MCF 10A (cell line): ENCODE results near the gene CCDC158. TPM values are rescaled to one million over a fixed set of nuclear protein-coding genes. Genes with fewer than 3 reads are reported as not detected.

Source experiments
- BruUV-seq: library from RNA; stranded (reverse); fragments of 400-500 nt; replicated peaks from 2 replicates; lab custom pipeline; 2021; lab: Mats Ljungman, UMichigan
- CTCF ChIA-PET: fragments of 300-600 bp; sonication (Branson Sonifier 250); formaldehyde crosslinking; extraction: SDS; loops from one replicate; lab custom pipeline; 2021; ENCODE audit warnings: antibody characterized with exemption, inconsistent platforms; lab: Yijun Ruan, JAX
- POLR2A ChIA-PET: fragments of 300-600, 350-650 bp; sonication (Branson Sonifier 250); formaldehyde crosslinking; extraction: SDS; loops from one replicate; lab custom pipeline; 2020; ENCODE audit warnings: antibody characterized with exemption, inconsistent platforms; lab: Yijun Ruan, JAX
- DNase-seq: peaks from one replicate; pipeline ENCODE4 v3.0.0-alpha.2; 2018; ENCODE audit not compliant: unreplicated experiment
- H3K27ac Mint-ChIP-seq: one replicate; pipeline ENCODE4 v1.8.0; 2022; ENCODE audit warnings: mild to moderate bottlenecking, low read depth, mixed read lengths; ENCODE audit not compliant: unreplicated experiment
- H3K27me3 Mint-ChIP-seq: one replicate; pipeline ENCODE4 v1.8.0; 2022; ENCODE audit warnings: mixed read lengths; ENCODE audit not compliant: insufficient read depth, unreplicated experiment
- H3K36me3 Mint-ChIP-seq: one replicate; pipeline ENCODE4 v1.8.0; 2022; ENCODE audit warnings: mild to moderate bottlenecking, moderate library complexity, mixed read lengths; ENCODE audit not compliant: insufficient read depth, unreplicated experiment
- H3K4me1 Mint-ChIP-seq: one replicate; pipeline ENCODE4 v1.8.0; 2022; ENCODE audit warnings: mixed read lengths; ENCODE audit not compliant: insufficient read depth, unreplicated experiment
- H3K4me3 Mint-ChIP-seq: one replicate; pipeline ENCODE4 v1.8.0; 2022; ENCODE audit warnings: mild to moderate bottlenecking, moderate library complexity, mixed read lengths; ENCODE audit not compliant: unreplicated experiment
- H3K9me3 Mint-ChIP-seq: one replicate; pipeline ENCODE4 v1.8.0; 2022; ENCODE audit warnings: mixed read lengths; ENCODE audit not compliant: unreplicated experiment
- intact Hi-C: fragments of 100-400 bp; cut with micrococcal nuclease; formaldehyde crosslinking; loops from 2 replicates; pipeline ENCODE4 v1.14.1; 2022
- total RNA-seq: library from RNA; stranded (reverse); gene quantifications from 2 replicates; pipeline ENCODE4 v1.2.3, GENCODE V29; 2022
- TF ChIP-seq, protein P1 (sequence below): fragments of 200-600 bp; IDR thresholded peaks from one replicate; pipeline ENCODE4 v1.8.0; 2022; ENCODE audit warnings: antibody characterized with exemption, mild to moderate bottlenecking; ENCODE audit not compliant: unreplicated experiment

Gene CCDC158
- total RNA-seq, 1 experiment from 2014 or later = not detected

DNA sequence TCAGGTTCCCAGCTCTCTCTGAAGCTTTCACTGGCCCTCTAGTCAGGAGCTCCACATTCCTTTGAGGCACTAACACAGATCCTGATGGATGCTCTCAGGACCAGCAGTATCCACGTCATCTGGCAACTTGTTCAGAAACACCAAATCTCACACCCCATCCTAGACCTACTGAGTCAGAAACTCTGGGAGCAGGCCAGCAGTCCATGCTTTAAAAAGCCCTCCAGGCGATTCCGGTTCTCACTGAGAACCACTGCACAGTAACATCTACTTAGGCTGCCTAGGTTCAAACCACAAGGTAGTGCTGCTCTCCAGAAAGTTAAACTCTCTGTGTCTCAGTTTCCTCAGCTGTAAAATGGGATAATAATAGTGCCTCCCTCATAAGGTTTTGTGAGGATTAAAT, 55.3 kb downstream of the CCDC158 start:
- no peak overlapping the region for H3K27ac Mint-ChIP-seq
- no peaks in the 10 kb centered on the region for H3K9me3 Mint-ChIP-seq
- TF ChIP-seq, protein P1, sequence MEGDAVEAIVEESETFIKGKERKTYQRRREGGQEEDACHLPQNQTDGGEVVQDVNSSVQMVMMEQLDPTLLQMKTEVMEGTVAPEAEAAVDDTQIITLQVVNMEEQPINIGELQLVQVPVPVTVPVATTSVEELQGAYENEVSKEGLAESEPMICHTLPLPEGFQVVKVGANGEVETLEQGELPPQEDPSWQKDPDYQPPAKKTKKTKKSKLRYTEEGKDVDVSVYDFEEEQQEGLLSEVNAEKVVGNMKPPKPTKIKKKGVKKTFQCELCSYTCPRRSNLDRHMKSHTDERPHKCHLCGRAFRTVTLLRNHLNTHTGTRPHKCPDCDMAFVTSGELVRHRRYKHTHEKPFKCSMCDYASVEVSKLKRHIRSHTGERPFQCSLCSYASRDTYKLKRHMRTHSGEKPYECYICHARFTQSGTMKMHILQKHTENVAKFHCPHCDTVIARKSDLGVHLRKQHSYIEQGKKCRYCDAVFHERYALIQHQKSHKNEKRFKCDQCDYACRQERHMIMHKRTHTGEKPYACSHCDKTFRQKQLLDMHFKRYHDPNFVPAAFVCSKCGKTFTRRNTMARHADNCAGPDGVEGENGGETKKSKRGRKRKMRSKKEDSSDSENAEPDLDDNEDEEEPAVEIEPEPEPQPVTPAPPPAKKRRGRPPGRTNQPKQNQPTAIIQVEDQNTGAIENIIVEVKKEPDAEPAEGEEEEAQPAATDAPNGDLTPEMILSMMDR = no peak
- ChIA-PET POLR2A (interaction anchor here (2.3 kb wide), 1 partner anchor 9 kb away, joined by 14 read pairs; no protein-coding TSS in a partner anchor), CTCF (interaction anchor here (0.6 to 1.4 kb wide), 3 partner anchors 13 to 1234 kb away, joined by 3 to 5 read pairs (median 3); no protein-coding TSS in a partner anchor)
- DNase-seq = peak; percentile 74
- no peak overlapping the region for H3K4me3 Mint-ChIP-seq
- intact Hi-C loops = no loop called here
- BruUV-seq = no TSS peak
- H3K27me3 Mint-ChIP-seq = no peaks in the 10 kb centered on the region
- H3K4me1 Mint-ChIP-seq = peaks cover 6% of the 10 kb centered on the region
- no peaks in the 10 kb centered on the region for H3K36me3 Mint-ChIP-seq

DNA sequence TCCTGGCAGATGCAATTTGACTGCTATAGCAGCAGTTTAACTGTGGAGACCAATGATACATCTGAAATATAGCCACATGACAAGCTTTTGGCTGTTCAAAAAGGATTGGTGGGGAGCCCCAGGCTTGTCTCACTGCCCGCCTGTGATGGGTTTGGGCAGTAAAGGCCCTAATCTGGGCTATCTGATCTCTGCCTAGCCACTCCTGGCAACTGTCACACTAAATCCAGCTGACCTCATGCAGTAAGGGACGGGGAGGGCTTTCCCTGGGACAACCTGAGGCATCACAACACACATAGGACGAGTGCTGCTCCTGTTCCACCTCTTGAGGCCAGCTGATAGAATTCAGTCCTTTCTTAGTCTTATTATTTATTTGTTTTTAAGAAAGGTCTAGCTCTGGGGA, 56.2 kb downstream of the CCDC158 start:
- TF ChIP-seq, protein P1 = no peak
- Mint-ChIP-seq H3K9me3 (no peaks in the 10 kb centered on the region), H3K27me3 (no peaks in the 10 kb centered on the region), H3K36me3 (no peaks in the 10 kb centered on the region), H3K27ac (no peak overlapping the region), H3K4me3 (no peak overlapping the region), H3K4me1 (peaks cover 6% of the 10 kb centered on the region)
- BruUV-seq = no TSS peak
- ChIA-PET CTCF (interaction anchor here (0.6 to 1.4 kb wide), 2 partner anchors 13 to 1235 kb away, joined by 3 to 5 read pairs; no protein-coding TSS in a partner anchor), POLR2A (interaction anchor here (0.6 to 2.3 kb wide), 2 partner anchors 10 to 54 kb away, joined by 3 to 14 read pairs; no protein-coding TSS in a partner anchor)
- DNase-seq = no peak
- intact Hi-C loops = no loop called here

- POLR2A ChIA-PET = interaction anchor here (2.3 kb wide), 1 partner anchor 11 kb away, joined by 14 read pairs; no protein-coding TSS in a partner anchor
Observed at GRCh38 chr4:76363556-76364290, 57.2 kb downstream of the CCDC158 start.

More at GRCh38 chr4:76363556-76364290, 57.2 kb downstream of the CCDC158 start:
- DNase-seq = no peak
- Mint-ChIP-seq H3K4me1 (peaks cover 6% of the 10 kb centered on the region), H3K27me3 (no peaks in the 10 kb centered on the region), H3K9me3 (peaks cover 6% of the 10 kb centered on the region), H3K36me3 (no peaks in the 10 kb centered on the region), H3K27ac (no peak overlapping the region), H3K4me3 (no peak overlapping the region)
- no TSS peak for BruUV-seq
- TF ChIP-seq, protein P1 = no peak
- CTCF ChIA-PET = no interaction called here
- intact Hi-C loops = no loop called here
